Measurements from ENCODE around the gene MAN2C1.
A peak's percentile ranks its signal among the peaks of the same experiment; 100 is the strongest.
"Not testable (repeated sequence)": the region's sequence is repeated elsewhere in the genome, so short reads cannot be mapped to it uniquely, and the experiment has no call there.

MAN2C1 gene

DNA sequence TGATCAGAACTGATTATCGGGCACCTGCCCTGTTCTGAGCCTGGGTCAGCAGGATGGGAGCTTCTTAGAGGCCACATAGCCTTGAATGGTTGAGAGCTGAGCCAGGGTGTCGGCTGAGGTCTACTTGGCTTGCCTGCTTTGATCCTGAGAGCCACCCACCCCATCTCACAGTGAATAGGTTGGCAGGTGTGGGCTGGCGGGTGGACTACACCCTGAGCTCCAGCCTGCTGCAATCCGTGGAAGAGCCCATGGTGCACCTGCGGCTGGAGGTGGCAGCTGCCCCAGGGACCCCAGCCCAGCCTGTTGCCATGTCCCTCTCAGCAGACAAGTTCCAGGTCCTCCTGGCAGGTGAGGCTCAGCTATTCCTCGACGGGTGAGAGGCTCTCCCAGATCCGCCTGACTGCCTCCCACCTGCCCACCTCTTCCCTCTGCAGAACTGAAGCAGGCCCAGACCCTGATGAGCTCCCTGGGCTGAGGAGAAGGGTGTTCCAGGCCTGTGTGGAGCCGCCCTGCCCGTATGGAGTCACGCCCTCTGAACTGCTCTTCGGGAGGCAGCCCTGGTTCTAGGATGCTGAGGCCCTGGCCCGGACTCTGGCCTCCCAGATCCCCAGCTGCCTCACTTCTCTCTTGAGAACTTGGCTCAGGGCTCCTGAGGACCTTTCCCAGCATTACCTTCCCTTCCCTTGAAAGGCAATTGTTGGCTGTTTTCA lies 28.7 kb downstream of the MAN2C1 start:
- H4K20me1 ChIP-seq (ENCODE audit: insufficient read depth), result no peaks in the 10 kb centered on the region
- no peak overlapping the region for H3K9ac ChIP-seq
- H3K27ac ChIP-seq, result no peak overlapping the region
- no peak overlapping the region for H2AFZ ChIP-seq (ENCODE audit: low read depth)
- H3K27me3 ChIP-seq (ENCODE audit: insufficient read depth, low read depth), result no peaks in the 10 kb centered on the region
- TF ChIP-seq CTCF (conservative IDR thresholded peaks at IDR 0.05; ENCODE audit: low read depth, low read length), result no peak
- no peak overlapping the region for H3K4me3 ChIP-seq (IDR thresholded peaks at IDR 0.05; ENCODE audit: insufficient read depth, low read depth, low read length)
- H3K79me2 ChIP-seq (ENCODE audit: insufficient read depth, low read depth), result peaks cover 7% of the 10 kb centered on the region; the same call in 1 of the 2 replicates
- H3K4me1 ChIP-seq (ENCODE audit: low read depth, poor library complexity, severe bottlenecking), result peaks cover 16% of the 10 kb centered on the region
- H3K4me2 ChIP-seq, result no peak overlapping the region
- H3K36me3 ChIP-seq (ENCODE audit: insufficient read depth), result no peaks in the 10 kb centered on the region

DNA sequence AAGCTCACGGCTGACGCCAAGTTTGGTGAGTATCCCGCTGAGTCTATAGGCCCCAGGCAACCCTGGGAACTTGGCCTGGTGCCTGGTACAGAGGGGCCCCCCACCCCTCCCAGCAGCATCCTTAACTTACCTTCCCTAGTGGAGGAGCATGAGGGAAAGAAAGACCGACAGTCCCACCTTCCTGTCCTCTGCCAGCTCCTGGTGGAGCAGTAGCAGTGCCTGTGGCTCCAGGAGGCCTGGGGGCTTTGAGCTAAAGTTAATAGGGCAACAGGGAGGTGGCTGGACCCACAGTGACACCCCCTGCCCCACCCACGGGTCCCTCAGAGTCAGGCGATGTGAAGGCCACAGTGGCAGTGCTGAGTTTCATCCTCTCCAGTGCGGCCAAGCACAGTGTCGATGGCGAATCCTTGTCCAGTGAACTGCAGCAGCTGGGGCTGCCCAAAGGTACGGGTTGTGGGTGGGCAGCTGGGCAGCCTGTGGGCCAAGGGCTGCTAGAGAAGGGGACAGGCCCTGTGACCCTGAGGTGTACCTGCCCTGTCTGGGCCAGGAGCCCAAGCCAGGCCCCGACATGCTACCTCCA lies 29.7 kb downstream of the MAN2C1 start:
- no peak overlapping the region for H3K9ac ChIP-seq
- no peak for TF ChIP-seq CTCF (conservative IDR thresholded peaks at IDR 0.05; ENCODE audit: low read depth, low read length)

GRCh38 chr15:75335705-75336355 lies 32.6 kb downstream of the MAN2C1 start, which contains the start of gene COMMD4:
Gene COMMD4, plus strand, starts transcription at chr15:75336063. Its CDS starts 27 bp downstream, at chr15:75336090.
- H3K4me3 ChIP-seq (IDR thresholded peaks at IDR 0.05; ENCODE audit: insufficient read depth, low read depth, low read length), result no peak within 1 kb of the TSS
- H3K4me1 ChIP-seq (ENCODE audit: low read depth, poor library complexity, severe bottlenecking), result peaks cover 20% of the 10 kb centered on the region
- H3K79me2 ChIP-seq (ENCODE audit: insufficient read depth, low read depth), result peaks cover 7% of the 10 kb centered on the region; the same call in 1 of the 2 replicates
- H4K20me1 ChIP-seq (ENCODE audit: insufficient read depth), result no peaks in the 10 kb centered on the region
- H3K36me3 ChIP-seq (ENCODE audit: insufficient read depth), result no peaks in the 10 kb centered on the region
- peak within 1 kb of the TSS; percentile 65 for H3K9ac ChIP-seq
- peak within 1 kb of the TSS; percentile 66 for H3K4me2 ChIP-seq
- TF ChIP-seq CTCF (conservative IDR thresholded peaks at IDR 0.05; ENCODE audit: low read depth, low read length), result no peak
- H3K27me3 ChIP-seq (ENCODE audit: insufficient read depth, low read depth), result no peaks in the 10 kb centered on the region
- peak within 1 kb of the TSS; percentile 25; the same call in 1 of the 2 replicates for H3K27ac ChIP-seq
- H2AFZ ChIP-seq (ENCODE audit: low read depth), result peak within 1 kb of the TSS; percentile 99

More for the DNA sequence above, 29.7 kb downstream of the MAN2C1 start:
- Histone ChIP-seq H3K36me3 (ENCODE audit: insufficient read depth) (no peaks in the 10 kb centered on the region), H2AFZ (ENCODE audit: low read depth) (no peak overlapping the region), H3K27ac (no peak overlapping the region), H4K20me1 (ENCODE audit: insufficient read depth) (no peaks in the 10 kb centered on the region), H3K4me2 (no peak overlapping the region), H3K79me2 (ENCODE audit: insufficient read depth, low read depth) (peaks cover 7% of the 10 kb centered on the region; the same call in 1 of the 2 replicates), H3K4me1 (ENCODE audit: low read depth, poor library complexity, severe bottlenecking) (peaks cover 17% of the 10 kb centered on the region), H3K4me3 (IDR thresholded peaks at IDR 0.05; ENCODE audit: insufficient read depth, low read depth, low read length) (no peak overlapping the region), H3K27me3 (ENCODE audit: insufficient read depth, low read depth) (no peaks in the 10 kb centered on the region)

DNA sequence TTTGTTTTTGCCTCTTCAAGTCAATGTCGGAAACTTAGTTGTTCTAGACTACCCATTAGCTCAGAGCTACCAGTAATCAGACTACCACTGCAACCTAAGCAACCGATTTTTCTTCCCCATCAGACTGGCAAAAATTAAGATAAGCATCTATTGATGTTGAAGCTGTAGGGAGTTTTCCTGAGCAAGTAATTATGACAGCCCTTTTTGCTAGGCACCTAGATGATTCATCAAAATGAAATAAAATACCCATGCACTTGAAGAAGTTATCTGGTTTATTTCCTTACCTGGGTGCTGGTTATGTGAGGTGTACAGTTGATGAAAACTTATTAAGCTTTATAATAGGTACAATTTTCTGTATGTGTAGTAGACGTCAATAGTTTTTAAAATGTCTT lies 33.1 kb downstream of the MAN2C1 start:
- no peaks in the 10 kb centered on the region for H4K20me1 ChIP-seq (ENCODE audit: insufficient read depth)
- H3K9ac ChIP-seq, result no peak overlapping the region; the same call in 1 of the 2 replicates
- peaks cover 20% of the 10 kb centered on the region for H3K4me1 ChIP-seq (ENCODE audit: low read depth, poor library complexity, severe bottlenecking)
- H2AFZ ChIP-seq (ENCODE audit: low read depth), result peak overlapping the region; percentile 99
- H3K36me3 ChIP-seq (ENCODE audit: insufficient read depth), result no peaks in the 10 kb centered on the region
- H3K27ac ChIP-seq, result 0 out of 2 replicates have a peak overlapping the region, but pooled peaks have one; percentile 25
- no peak overlapping the region for H3K4me3 ChIP-seq (IDR thresholded peaks at IDR 0.05; ENCODE audit: insufficient read depth, low read depth, low read length)
- no peak for TF ChIP-seq CTCF (conservative IDR thresholded peaks at IDR 0.05; ENCODE audit: low read depth, low read length)
- no peaks in the 10 kb centered on the region for H3K27me3 ChIP-seq (ENCODE audit: insufficient read depth, low read depth)
- H3K79me2 ChIP-seq (ENCODE audit: insufficient read depth, low read depth), result peaks cover 7% of the 10 kb centered on the region; the same call in 1 of the 2 replicates
- peak overlapping the region; percentile 66 for H3K4me2 ChIP-seq

DNA sequence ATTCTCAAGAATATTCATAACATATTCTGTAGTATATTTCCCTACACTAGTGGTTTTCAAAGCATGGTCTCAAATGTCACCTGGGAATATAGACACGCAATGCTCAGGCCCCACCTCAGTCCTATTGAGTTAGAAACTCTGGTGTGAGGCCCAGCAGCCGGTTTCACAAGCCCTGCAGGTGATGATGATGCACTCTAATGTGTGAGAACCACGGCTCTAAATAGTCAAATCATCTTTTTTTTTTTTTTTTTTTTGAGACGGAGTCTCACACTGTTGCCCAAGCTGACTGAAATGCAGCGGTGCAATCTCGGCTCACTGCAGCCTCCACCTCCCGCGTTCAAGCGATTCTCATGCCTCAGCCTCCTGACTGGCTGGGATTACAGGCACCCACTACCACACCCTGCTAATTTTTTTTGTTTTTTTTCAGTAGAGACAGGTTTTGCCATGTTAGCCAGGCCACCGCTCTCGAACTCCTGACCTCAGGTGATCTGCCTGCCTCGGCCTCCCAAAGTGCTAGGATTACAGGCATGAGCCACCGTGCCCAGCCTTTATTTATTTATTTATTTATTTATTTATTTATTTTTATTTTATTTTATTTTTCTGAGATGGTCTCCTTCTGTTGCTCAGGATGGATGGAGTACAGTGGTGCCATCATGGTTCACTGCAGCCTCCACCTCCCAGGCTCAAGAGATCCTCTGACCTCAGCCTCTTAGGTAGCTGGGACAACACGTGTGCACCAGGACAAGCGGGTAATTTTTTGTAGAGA lies 34.6 kb downstream of the MAN2C1 start:
- H4K20me1 ChIP-seq (ENCODE audit: insufficient read depth); H3K4me3 ChIP-seq (IDR thresholded peaks at IDR 0.05; ENCODE audit: insufficient read depth, low read depth, low read length); H3K9ac ChIP-seq; H3K27me3 ChIP-seq (ENCODE audit: insufficient read depth, low read depth); H3K27ac ChIP-seq; H2AFZ ChIP-seq (ENCODE audit: low read depth); H3K4me2 ChIP-seq; H3K36me3 ChIP-seq (ENCODE audit: insufficient read depth); H3K79me2 ChIP-seq (ENCODE audit: insufficient read depth, low read depth): not testable (repeated sequence)
- H3K4me1 ChIP-seq (ENCODE audit: low read depth, poor library complexity, severe bottlenecking), result peaks cover 20% of the 10 kb centered on the region

DNA sequence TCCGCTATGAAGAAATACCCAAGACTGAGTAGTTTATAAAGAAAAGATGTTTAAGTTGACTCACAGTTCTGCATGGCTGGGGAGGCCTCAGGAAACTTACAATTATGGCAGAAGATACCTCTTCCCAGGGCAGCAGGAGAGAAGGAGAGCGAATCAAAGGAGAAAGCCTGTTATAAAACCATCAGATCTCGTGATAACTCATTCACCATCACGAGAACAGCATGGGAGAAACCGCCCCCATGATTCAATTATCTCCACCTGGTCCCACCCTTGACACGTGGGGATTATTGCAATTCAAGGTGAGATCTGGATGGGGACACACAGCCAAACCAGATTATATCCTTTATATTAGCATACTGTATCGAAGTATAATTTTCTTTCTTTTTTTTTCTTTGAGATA lies 36.3 kb downstream of the MAN2C1 start:
- not testable (repeated sequence) for H3K4me2 ChIP-seq; H2AFZ ChIP-seq (ENCODE audit: low read depth); H3K4me3 ChIP-seq (IDR thresholded peaks at IDR 0.05; ENCODE audit: insufficient read depth, low read depth, low read length); H3K79me2 ChIP-seq (ENCODE audit: insufficient read depth, low read depth); H3K27me3 ChIP-seq (ENCODE audit: insufficient read depth, low read depth); H3K27ac ChIP-seq; H3K36me3 ChIP-seq (ENCODE audit: insufficient read depth); H4K20me1 ChIP-seq (ENCODE audit: insufficient read depth); H3K9ac ChIP-seq
- peaks cover 18% of the 10 kb centered on the region for H3K4me1 ChIP-seq (ENCODE audit: low read depth, poor library complexity, severe bottlenecking)

Data from KMS-11 (cell line).